IPS DF 4.7 (cell line): ENCODE data around the gene TNFAIP6.
"Not testable (repeated sequence)": the region's sequence is repeated elsewhere in the genome, so short reads cannot be mapped to it uniquely, and the experiment has no call there.

ENCODE experiments used
- DNase-seq: peaks from one replicate; pipeline ENCODE4 v3.0.0-alpha.2; 2013; ENCODE audit warnings: low spot score; ENCODE audit errors: extremely low read depth

The TNFAIP6 gene

GRCh38 chr2:151417650-151418049, 60.3 kb downstream of the TNFAIP6 start:
- no peak for DNase-seq

GRCh38 chr2:151421681-151422080, 64.3 kb downstream of the TNFAIP6 start:
- DNase-seq, result not testable (repeated sequence)

- no peak for DNase-seq
Measured at GRCh38 chr2:151422917-151423439, 65.6 kb downstream of the TNFAIP6 start.

GRCh38 chr2:151423760-151424159, 66.4 kb downstream of the TNFAIP6 start:
- no peak for DNase-seq
